HFFc6 (cell line): ENCODE measurements around the gene SLC32A1. TPM values are rescaled to one million over a fixed set of nuclear protein-coding genes. Genes with fewer than 3 reads are reported as not detected.

Experiments
- DNase-seq: peaks from one replicate; pipeline ENCODE4 v3.0.0-alpha.2; 2018
- H3K27ac Mint-ChIP-seq: 2 replicates; pipeline ENCODE4 v1.8.0; 2020; ENCODE audit warnings: mild to moderate bottlenecking, mixed read lengths
- H3K27me3 Mint-ChIP-seq: 2 replicates; pipeline ENCODE4 v1.8.0; 2021; ENCODE audit warnings: mild to moderate bottlenecking, moderate library complexity, mixed read lengths; ENCODE audit not compliant: insufficient read depth
- H3K36me3 Mint-ChIP-seq: 2 replicates; pipeline ENCODE4 v1.8.0; 2021; ENCODE audit warnings: low read depth, mixed read lengths
- H3K4me1 Mint-ChIP-seq: 2 replicates; pipeline ENCODE4 v1.8.0; 2020; ENCODE audit warnings: low read depth, mixed read lengths
- H3K4me3 Mint-ChIP-seq: 2 replicates; pipeline ENCODE4 v1.8.0; 2020; ENCODE audit warnings: mild to moderate bottlenecking, moderate library complexity, mixed read lengths
- H3K9me3 Mint-ChIP-seq: 2 replicates; pipeline ENCODE4 v1.8.0; 2020; ENCODE audit warnings: mild to moderate bottlenecking, mixed read lengths
- total RNA-seq, 6 experiments: library from RNA; stranded (reverse); fragmentation: NEBNext Ultra II Directional; extraction: Animal tissue kit (Norgen Biotek cat#: 25700); gene quantifications; 2 replicates in 1 of 6; 3 replicates in 5 of 6; pipeline ENCODE4 v1.2.3, GENCODE V29; 2021
- TF ChIP-seq, protein P1 (sequence below): fragments of 200-600 bp; sonication (generic); IDR thresholded peaks from 2 replicates; pipeline ENCODE4 v1.5.0; 2021; ENCODE audit warnings: antibody characterized with exemption, mild to moderate bottlenecking

SLC32A1 gene
- total RNA-seq, 6 experiments from 2014 or later, result not detected

DNA sequence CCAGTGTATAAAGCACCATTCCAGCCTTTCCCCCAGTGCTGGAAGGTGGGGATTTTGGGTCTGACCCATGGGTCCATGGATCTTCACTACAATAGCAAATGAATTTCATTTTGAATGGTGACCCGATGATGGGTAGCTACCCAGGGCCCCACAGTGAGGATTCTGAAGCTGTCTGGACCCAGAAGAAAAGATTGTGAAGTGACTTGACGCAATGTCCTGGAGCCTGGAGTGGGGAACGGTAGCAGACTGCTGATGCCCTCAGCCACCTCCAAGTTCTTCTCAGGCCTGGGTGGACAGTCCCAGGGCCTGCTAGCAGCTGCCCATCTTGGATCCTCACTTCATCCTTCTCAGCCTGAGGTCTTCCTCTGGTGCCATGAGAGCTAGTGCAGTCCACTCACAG lies 23.4 kb upstream of the SLC32A1 start:
- TF ChIP-seq, protein P1, sequence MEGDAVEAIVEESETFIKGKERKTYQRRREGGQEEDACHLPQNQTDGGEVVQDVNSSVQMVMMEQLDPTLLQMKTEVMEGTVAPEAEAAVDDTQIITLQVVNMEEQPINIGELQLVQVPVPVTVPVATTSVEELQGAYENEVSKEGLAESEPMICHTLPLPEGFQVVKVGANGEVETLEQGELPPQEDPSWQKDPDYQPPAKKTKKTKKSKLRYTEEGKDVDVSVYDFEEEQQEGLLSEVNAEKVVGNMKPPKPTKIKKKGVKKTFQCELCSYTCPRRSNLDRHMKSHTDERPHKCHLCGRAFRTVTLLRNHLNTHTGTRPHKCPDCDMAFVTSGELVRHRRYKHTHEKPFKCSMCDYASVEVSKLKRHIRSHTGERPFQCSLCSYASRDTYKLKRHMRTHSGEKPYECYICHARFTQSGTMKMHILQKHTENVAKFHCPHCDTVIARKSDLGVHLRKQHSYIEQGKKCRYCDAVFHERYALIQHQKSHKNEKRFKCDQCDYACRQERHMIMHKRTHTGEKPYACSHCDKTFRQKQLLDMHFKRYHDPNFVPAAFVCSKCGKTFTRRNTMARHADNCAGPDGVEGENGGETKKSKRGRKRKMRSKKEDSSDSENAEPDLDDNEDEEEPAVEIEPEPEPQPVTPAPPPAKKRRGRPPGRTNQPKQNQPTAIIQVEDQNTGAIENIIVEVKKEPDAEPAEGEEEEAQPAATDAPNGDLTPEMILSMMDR, result no peak
- Mint-ChIP-seq H3K36me3 (no peaks in the 10 kb centered on the region), H3K27me3 (peaks cover 35% of the 10 kb centered on the region)

DNA sequence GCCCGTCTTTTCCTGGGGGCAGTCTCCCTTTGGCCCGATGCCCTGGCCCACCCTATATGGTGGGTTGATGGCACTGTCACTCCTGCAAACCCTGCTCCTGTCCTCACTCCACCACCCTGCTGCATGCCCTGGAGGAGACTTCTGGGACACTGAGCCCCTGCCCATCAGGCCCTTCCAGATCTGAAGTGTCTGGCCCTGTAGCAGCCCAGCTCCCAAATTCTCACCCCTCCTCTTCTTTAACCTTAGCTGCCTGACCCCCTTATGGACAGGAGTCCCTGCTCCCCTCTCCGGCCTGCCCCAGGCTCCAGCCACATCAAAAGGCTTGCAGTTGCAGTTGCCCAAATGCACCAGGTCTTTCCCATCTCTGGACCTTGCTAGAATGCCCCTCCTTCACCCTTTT lies 20.8 kb upstream of the SLC32A1 start:
- no peak for DNase-seq
- Mint-ChIP-seq H3K36me3 (no peaks in the 10 kb centered on the region), H3K27me3 (peaks cover 42% of the 10 kb centered on the region), H3K4me3 (no peak overlapping the region), H3K27ac (no peak overlapping the region), H3K4me1 (no peaks in the 10 kb centered on the region), H3K9me3 (no peaks in the 10 kb centered on the region)
- TF ChIP-seq, protein P1, result no peak

More for the DNA sequence above, 23.4 kb upstream of the SLC32A1 start:
- DNase-seq, result no peak
- H3K9me3 Mint-ChIP-seq, result no peaks in the 10 kb centered on the region
- H3K27ac Mint-ChIP-seq, result no peak overlapping the region
- no peaks in the 10 kb centered on the region for H3K4me1 Mint-ChIP-seq
- H3K4me3 Mint-ChIP-seq, result no peak overlapping the region

DNA sequence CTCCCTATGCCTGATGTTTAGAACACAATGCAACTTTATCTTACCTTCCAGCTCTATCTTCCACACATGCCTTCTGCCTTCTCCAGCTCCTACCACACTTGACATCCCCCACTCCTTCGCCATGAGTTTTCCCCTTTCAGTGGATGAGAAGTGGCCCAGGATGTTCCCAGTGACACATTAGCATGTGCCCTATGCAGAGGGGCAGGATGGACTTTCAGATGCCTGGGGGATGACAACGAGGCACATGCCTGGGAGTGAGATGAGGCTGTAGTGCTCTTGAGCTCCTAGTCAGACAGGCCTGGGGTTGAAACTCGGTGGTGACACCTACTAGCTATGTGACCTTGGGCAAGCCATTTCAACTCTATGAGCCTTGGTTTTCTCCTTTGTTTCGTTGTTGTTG lies 20.1 kb upstream of the SLC32A1 start:
- TF ChIP-seq, protein P1, result no peak
- Mint-ChIP-seq H3K4me3 (no peak overlapping the region), H3K4me1 (no peaks in the 10 kb centered on the region), H3K27me3 (peaks cover 42% of the 10 kb centered on the region), H3K36me3 (no peaks in the 10 kb centered on the region), H3K27ac (no peak overlapping the region), H3K9me3 (no peaks in the 10 kb centered on the region)
- DNase-seq, result no peak

DNA sequence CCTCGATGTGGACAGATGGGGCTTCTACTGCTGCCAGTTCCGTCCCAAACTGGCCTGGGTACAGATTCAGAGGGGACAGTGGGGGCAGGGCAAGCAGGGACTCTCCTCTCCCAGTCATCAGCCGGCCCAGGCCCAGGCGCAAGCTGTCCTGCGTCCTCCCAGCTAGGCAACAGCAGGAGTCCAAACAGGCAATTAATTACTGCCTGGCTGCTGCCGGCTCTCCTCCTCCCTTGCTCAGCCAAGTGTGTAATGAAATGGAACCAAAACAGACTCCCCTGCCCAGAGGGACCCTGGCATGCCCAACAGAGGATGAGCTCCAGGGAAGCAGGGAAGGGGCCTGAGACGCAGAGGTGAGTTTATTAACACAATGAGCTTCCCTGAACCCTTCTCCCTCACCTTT lies 17.8 kb upstream of the SLC32A1 start:
- no peak overlapping the region for H3K27ac Mint-ChIP-seq
- no peaks in the 10 kb centered on the region for H3K36me3 Mint-ChIP-seq
- H3K4me1 Mint-ChIP-seq, result no peaks in the 10 kb centered on the region
- peaks cover 35% of the 10 kb centered on the region for H3K27me3 Mint-ChIP-seq
- H3K4me3 Mint-ChIP-seq, result no peak overlapping the region
- TF ChIP-seq, protein P1, result no peak
- DNase-seq, result no peak
- no peaks in the 10 kb centered on the region for H3K9me3 Mint-ChIP-seq

DNA sequence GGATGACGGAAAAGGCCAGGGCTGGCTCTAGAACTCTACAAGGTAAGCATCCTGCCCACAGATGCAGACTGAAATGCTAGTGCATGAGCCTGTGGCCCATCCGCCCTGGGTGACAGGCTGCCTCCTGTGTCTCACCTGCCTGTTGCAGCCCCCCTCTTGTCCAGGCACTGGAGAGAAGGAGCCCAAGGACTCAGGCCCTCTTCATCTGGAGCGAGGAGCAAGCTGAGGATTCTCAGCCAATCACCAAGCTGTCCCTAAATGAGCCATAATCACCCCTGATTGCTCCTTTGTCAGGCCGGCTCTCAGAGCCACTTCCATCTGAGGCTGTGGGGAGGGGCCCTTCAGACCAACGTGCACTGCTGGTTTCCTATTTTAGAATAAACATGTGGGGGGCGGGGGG lies 10.0 kb upstream of the SLC32A1 start:
- no peak for DNase-seq
- Mint-ChIP-seq H3K4me1 (no peaks in the 10 kb centered on the region), H3K9me3 (no peaks in the 10 kb centered on the region), H3K36me3 (no peaks in the 10 kb centered on the region), H3K27me3 (peaks cover 30% of the 10 kb centered on the region), H3K4me3 (no peak overlapping the region), H3K27ac (no peak overlapping the region)
- TF ChIP-seq, protein P1, result no peak

DNA sequence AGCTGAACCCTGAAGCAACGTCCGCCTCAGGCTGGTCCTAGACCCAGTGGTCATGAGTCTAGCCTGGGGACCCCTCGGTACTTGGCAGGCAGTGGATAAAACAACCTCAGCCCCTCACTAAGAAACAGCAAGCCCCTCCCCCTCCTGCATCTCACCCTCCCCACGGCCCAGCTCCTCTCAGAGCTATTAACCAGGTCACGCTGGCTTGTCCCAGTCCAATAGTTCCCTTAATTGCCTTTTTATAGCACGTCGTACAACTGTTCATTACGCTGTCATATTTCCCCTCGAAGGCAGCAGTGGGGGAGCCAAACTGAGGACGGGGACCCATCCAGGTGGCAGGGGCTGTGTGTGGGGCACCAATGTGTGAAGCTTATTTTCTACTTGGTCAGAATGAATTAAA lies 8.6 kb upstream of the SLC32A1 start:
- no peak overlapping the region for H3K27ac Mint-ChIP-seq
- peaks cover 31% of the 10 kb centered on the region for H3K27me3 Mint-ChIP-seq
- no peak overlapping the region for H3K4me3 Mint-ChIP-seq
- DNase-seq, result no peak
- no peaks in the 10 kb centered on the region for H3K9me3 Mint-ChIP-seq
- no peaks in the 10 kb centered on the region for H3K36me3 Mint-ChIP-seq
- TF ChIP-seq, protein P1, result no peak
- no peaks in the 10 kb centered on the region for H3K4me1 Mint-ChIP-seq
